A673 (cell line): ENCODE measurements around the gene PKDREJ.

Source experiments
- CTCF ChIP-seq: fragments of 300-800, 200-600 bp; sonication (generic); conservative IDR thresholded peaks from 2 replicates; pipeline ENCODE4 v1.5.1; 2017; ENCODE audit warnings: low read depth, mild to moderate bottlenecking, antibody characterized with exemption, low read length, moderate library complexity, mixed read lengths
- EZH2 ChIP-seq: fragments of 200-600 bp; sonication (generic); IDR thresholded peaks from 2 replicates; pipeline ENCODE4 v1.6.1; 2017; ENCODE audit warnings: borderline replicate concordance, low read depth, mild to moderate bottlenecking, mixed read lengths, antibody characterized with exemption, low read length; ENCODE audit not compliant: poor library complexity, severe bottlenecking

- no peak for TF ChIP-seq CTCF
- TF ChIP-seq EZH2 = no peak
Observed at GRCh38 chr22:46247443-46247975, 15.6 kb downstream of the PKDREJ start.
